NCI-H1092 (cell line): ENCODE data around the gene GRID1.
A peak's percentile ranks its signal among the peaks of the same experiment; 100 is the strongest.

Source experiments
- DNase-seq: peaks from one replicate; lab custom pipeline; 2025; lab: John Stamatoyannopoulos, UW

Gene GRID1

DNA sequence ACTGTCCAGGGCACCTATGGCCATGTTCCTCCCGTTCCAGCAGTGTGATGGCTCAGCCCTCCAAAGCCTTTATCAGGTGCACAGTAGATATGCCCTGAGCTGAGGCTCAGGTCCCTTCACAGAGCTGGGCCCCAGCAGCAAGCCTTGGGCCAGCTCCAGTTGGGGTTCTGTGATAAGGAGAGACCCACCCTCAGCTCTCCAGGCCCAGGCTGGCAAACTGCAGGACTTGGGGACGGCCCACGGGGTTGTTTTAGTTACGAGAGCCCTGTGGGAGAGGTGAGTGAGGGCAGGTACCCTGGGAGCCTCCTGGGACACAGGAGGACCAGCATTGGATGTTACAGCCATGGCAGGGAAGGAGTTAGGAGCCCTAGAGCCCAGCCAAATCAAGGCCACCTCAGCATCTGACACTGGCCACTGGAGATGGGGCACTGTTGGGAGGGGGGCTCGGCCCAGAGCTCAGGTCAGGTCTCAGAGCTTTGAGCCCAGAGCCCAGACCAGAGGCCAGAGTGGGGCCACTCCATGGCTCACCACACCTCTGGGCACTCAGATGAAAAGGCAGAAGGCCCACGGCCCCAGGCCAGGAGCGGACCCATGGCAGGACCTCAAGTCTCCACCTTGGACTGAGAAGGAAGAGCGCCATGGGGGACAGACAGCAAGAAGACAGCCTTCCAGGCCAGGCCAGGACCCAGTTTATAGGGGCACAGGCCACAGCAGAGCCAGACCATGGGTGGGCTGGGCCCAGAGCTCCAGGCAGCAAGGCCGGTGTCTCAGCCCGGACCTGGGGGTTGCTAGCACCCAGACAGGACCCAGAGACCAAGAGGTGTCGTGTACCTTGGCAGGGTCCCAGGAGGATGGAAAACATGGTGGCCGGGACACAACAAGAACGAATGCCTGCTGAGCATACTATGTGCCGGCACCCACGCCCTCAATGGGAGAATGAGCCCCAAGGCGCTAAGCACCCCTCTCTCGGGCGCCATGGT, 12.8 kb downstream of the GRID1 start:
- DNase-seq: no peak

DNA sequence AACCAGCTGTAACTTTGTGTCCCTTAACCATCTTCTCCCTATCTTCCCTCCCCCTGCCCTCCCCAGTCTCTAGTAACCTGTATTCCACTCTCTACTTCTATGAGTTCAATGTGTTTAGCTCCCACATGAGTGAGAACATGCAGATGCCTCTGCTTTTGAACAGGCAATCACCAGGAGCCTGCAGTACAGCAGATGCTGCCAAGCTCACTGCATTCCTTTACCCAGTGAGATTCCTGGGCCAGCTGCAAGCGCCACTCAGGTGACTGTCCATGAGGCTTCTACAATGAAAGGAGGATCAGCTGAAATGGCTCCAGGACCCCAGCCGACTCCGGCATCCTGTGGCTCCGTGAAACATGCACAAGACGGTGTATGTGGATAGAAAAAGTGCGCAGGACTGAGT, 15.7 kb downstream of the GRID1 start:
- no peak for DNase-seq

DNA sequence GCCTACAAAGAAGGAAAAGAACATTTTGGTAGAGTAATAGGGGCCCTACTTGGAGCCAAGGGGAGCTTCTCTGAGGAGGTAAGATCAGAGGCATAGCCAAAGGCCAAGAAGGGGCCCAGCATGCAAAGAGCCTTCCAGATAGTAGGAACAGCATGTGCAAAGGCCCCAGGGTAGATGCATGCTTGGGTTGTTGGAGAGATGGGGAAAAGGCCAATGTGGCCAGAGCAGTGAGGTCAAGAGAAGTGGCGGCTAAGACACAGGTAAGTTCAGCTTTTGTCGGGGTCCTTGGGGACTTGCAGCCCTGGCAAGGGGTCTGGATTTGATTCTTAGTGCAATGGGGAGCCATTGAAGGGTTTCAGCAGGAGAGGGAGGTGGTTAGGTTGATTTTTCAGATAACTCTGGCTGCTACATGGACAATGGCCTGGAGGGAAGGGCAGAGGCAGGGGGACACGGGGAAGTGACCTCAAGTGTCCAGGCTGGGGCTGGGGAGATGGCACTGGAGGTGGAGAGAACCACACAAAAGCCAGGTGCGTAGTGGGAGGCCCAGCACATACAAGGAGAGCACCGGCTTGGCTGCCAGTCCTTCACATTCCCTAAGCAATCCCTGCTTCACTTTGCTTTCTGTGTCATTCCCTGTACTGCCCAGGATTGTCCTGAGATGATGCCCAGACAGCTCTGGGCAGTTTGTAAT, 16.5 kb downstream of the GRID1 start:
- DNase-seq: no peak

- no peak for DNase-seq
These were observed 17.1 kb downstream of the GRID1 start for GRCh38 chr10:86349474-86349873.

DNA sequence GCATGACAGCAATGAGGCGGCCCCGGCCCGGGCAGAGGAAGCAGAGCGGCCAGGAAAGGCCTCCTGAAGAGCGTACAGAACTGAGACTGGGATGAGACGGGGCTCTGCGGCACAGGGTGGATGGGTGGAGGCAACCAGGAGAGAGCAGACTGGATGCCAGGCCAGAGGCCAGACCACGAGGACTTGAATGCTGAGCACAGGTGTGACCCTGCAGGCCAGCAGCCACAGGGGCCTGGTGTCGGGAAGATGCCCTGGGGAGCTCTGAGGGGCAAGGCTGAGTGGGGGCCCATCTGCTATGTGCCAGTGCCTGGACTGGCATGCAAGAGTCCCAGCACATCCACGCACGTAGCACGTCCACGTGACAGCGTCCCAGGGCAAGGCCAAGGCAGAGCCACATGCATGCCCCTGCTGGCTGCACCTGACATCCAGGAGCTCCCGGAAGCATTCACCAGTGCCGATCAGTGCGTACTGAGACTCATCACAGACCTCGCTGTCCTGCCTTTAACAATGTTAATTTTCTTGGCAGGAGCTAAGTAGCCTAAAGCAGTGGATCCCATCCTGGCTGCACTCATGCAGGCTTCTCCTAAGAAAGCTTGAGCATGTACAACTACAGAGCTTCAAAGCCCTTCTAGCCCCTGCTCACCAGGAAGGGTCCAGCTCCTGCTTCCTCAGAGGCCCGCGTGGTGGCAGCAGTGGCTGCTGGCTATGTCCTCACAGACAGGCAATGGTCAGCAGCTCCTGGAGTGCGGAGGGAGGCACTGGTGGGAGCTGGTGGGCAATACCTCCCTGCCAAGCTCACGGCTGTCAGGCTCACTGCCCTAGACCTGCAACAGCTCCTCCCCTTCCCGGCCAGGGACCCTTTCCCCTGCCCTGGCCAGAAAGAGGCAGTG, 18.0 kb downstream of the GRID1 start:
- no peak for DNase-seq

DNA sequence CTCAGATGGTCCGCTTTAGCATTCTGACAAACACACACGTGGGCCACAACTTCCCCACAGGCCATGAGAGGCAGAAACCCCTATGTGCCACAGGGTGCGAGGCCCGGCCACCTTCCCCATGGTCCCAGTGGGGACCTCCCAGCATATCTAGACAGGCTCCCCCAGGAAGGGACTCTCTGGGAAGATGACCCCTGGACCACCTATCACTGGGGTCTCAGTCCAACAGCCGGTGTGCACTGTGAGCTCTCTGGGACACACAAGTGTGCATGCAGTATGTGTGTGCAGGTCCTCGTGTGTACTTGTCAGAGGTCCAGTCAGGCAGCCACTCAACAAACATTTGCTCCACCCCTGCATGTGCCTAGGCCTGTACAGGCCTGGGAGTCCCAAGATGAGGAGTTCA, 18.7 kb downstream of the GRID1 start:
- DNase-seq: no peak

DNA sequence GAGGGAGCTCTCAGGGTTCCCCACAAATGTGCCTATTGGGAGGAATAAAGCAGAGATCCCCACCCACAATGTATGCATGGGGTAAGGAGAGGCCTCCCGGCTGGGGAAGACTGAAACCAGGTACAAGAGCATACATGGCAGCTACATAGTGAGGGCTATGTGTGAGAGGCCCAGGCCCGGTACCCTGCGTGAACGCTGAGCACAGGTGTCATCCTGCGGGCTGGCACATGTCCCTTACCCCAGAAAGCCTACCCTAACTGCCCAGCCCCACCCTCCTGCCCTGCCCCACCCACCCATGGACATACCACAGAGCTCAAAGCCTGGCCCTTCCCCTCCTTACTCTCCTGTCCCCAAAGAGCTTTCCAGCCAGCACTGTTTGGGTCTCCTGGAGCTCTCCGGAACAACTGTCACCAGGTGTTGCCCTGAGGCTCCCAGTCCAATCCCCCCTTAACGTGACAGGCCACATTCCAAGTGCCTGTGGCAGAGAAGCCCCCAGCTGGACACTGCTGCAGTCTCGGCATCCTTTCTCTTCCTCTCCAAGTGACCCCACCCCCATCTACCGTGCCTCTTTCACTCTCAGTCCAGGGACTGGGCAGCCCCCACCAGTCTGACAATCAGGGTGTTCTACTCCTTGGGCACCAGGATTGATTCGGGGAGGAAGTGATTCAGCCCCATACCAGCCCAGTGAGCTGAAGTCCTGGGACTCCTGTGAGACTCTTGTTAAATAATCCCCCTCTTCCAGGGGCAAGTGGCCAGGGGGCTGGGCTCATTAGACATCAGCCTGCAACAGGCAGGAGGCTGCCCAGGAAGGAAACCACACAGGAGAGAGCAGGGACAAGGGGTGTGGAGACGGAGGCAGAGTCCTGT, 19.6 kb downstream of the GRID1 start:
- no peak for DNase-seq

DNA sequence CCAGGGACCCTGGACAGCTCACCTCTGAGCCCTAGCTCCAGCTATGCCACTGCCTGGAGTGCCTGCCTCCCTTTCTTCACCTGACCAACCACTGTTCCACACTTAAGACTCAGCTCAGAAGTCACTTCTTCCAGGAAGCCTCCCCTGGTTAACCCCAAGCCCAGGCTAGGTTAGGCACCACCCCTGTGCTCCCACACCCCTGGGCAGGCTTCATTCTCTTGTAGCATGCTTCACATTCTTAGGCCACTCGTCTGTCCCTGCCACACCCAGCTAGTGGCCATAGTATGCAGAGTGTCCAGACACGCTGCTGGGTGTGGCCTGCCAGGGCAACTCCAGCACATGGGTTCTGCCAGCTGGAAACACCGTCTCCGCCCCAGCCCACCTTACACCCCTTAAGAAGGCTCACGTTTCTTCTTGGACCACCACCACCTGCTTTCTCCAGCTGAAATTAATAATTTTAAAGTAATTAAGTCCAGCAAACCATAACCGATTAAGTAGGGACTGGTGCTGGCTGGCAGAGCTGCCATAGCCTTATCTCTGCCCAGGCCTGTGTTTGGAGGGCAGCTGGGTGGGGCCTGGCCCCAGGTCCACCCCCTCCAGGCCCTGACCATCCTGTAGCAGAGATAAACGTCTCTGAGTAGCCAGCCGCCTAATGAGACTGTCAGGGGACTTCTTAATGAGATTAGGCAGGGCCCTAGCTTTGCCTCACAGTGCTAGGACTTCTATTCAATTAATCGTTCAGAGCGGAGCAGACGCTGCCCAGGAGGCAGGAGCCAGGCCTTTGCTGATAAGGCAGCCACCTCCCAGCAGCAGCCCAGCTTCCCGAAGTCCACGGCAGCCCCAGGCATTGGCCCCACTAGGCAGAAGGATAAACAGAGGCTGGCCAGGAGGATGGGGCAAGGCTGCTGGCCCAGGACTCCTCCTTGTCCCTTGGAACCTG, 20.5 kb downstream of the GRID1 start:
- DNase-seq: no peak

GRCh38 chr10:86345296-86345858, 21.2 kb downstream of the GRID1 start:
- no peak for DNase-seq

- DNase-seq: peak; percentile 27
These were observed 21.9 kb downstream of the GRID1 start for GRCh38 chr10:86344714-86345161.

GRCh38 chr10:86344281-86344680, 22.3 kb downstream of the GRID1 start:
- DNase-seq: no peak

GRCh38 chr10:86343761-86344160, 22.8 kb downstream of the GRID1 start:
- no peak for DNase-seq

- no peak for DNase-seq
These were observed 24.3 kb downstream of the GRID1 start for GRCh38 chr10:86342111-86342863.

GRCh38 chr10:86341361-86341811, 25.2 kb downstream of the GRID1 start:
- no peak for DNase-seq

DNA sequence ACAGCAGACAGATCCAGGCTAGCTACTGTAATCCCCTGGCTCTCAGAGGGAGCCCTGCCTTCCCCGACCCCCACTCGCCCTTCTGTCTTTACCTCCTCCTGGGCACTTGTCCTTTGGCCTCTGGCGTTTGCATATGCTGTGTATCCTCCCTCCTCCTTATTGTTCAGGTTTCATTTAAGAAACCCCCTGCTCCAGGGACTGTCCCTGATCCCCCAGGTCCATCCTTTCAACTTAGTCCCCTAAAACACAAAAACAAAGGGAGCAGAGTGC, 25.7 kb downstream of the GRID1 start:
- no peak for DNase-seq

DNA sequence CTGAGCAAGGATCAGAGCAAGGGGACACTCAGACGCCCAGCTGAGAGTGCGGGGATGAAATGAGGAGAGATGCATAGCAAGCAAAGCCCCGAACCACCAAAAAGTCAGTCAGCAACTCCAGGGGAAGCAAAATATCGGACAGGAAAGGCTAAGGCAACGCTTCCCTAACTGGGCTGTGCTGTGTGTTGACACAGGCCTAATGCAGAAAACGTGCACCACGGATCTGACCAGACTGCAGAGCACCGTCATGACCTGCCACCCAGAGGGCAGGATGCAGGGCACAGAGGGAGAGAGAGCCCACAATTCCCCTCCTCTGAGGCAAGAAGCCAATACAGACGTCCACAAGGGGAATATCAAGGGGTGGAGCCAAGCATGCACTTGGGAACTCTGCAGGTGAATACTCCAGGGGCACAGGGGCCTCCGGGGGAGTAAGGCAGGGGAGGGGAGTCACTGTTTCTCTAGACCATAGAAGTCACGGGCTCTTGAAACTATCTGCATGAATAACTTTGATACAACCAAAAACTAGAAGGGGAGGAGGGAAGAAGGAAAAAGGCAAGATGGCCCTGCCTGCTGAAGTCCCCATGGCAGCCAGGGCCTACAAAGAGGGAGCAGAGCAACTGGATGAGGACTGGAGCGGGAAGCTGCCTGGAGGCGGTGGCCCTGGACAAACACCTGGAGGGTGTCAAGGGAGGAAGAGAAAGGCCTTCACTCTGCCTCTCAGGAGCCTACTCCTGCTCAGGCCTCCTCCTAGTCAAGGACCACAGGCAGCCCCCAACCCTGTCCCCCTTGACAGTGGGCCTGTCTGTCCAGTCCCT, 26.2 kb downstream of the GRID1 start:
- no peak for DNase-seq

DNA sequence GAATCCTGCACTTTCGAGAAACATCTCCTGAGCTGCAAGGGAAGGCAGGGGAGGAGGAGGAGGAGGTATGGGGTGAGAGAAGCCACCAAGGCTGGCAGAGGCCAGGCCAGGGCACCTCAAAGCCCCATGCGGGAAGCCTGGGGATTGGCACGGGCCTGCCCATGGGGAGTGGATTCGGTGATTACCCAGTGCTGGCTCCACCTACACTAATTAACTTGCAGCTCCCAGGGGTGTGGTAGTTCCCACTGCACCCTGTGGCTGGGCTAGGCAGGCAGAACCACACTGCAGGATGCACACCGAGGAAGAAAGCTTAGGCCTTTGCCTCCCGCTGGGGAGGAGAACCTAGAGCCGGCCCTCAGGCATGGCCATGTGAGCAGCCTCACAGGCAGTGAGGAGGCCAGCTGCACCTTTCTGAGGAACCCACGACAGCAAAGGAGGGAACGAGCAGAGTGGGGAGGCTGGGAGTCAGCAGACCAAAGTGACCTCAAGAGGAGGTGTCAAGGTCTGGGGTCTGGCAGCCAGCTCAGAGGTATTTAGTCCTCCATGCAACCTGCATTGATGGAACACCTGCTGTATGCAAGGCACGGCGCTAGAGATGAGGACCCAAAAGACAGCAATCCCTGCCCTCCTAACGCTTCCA, 27.2 kb downstream of the GRID1 start:
- DNase-seq: no peak

DNA sequence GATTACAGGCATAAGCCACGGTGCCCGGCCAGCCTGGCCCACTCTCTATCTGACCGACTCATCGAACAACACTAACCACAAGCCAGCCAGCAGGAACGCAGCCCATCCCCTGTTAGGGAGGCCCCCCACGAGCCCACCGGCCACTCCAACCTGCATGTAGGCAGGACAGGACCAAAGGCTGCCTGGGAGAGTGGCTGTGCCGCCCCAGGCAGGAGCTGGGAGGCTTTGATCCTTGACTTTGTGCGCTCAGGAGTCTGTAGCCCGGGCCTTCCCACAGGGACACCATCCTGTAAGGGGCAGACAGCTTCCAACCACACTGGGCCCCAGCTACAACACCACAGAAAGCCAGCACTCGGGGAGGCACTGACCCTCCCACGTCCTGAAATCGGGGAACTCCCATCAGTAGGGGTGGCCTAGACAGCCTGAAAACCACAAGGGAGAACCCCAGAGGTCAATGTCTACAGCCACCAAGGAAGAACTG, 29.4 kb downstream of the GRID1 start:
- no peak for DNase-seq
